HEK293 (cell line): ENCODE measurements around the gene TDRD9.

ENCODE experiments used
- CTCF ChIA-PET: fragments of 350-600 bp; formaldehyde crosslinking; extraction: SDS; loops from one replicate; lab custom pipeline; 2021; ENCODE audit warnings: antibody characterized with exemption; lab: Yijun Ruan, JAX
- POLR2A ChIA-PET: fragments of 300-600 bp; formaldehyde crosslinking; extraction: SDS; loops from one replicate; lab custom pipeline; 2020; ENCODE audit warnings: antibody characterized with exemption, inconsistent platforms; lab: Yijun Ruan, JAX
- H3K27ac ChIP-seq: fragments of 200-500 bp; sonication (Bioruptor generic); 2 replicates; pipeline ENCODE4 v1.5.1; 2014; ENCODE audit warnings: low read depth, low read length, control low read depth, inconsistent platforms; ENCODE audit errors: extremely low read depth
- H3K36me3 ChIP-seq, 2 experiments: fragments of 200-500 bp in 1 of 2; sonication (Bioruptor generic) in 1 of 2; 1 replicate in 1 of 2; 2 replicates in 1 of 2; pipeline ENCODE4 v1.5.1; 2014 to 2017; ENCODE audit warnings: inconsistent platforms in 2 of 2, low read length in 2 of 2; ENCODE audit not compliant: control insufficient read depth in 2 of 2, insufficient read depth in 1 of 2
- H3K4me1 ChIP-seq: fragments of 200-500 bp; sonication (Bioruptor generic); 2 replicates; pipeline ENCODE4 v1.5.1; 2014; ENCODE audit warnings: mild to moderate bottlenecking, low read length, inconsistent platforms; ENCODE audit not compliant: control insufficient read depth, insufficient read depth
- H3K4me3 ChIP-seq: 2 replicates; pipeline ENCODE4 v1.5.1; 2011; ENCODE audit warnings: low read depth, mild to moderate bottlenecking, control low read depth, low read length, moderate library complexity
- H3K9me3 ChIP-seq: fragments of 200-500 bp; sonication (Bioruptor generic); 2 replicates; pipeline ENCODE4 v1.5.1; 2014; ENCODE audit warnings: low read depth, low read length, inconsistent platforms; ENCODE audit not compliant: control insufficient read depth, insufficient read depth
- EGR2 ChIP-seq: fragments of 450-650 bp; formaldehyde crosslinking; IDR thresholded peaks from 2 replicates; pipeline ENCODE4 v1.5.1; 2016; ENCODE audit warnings: low read depth, missing biosample characterization, missing genetic modification characterization
- GLIS1 ChIP-seq: fragments of 450-650 bp; formaldehyde crosslinking; IDR thresholded peaks from 2 replicates; pipeline ENCODE4 v1.5.1; 2016; ENCODE audit warnings: missing biosample characterization, missing genetic modification characterization
- SP7 ChIP-seq: fragments of 450-650 bp; formaldehyde crosslinking; IDR thresholded peaks from 2 replicates; pipeline ENCODE4 v1.5.1; 2016; ENCODE audit warnings: missing biosample characterization, missing genetic modification characterization
- ZFP3 ChIP-seq: fragments of 450-650 bp; formaldehyde crosslinking; IDR thresholded peaks from 2 replicates; pipeline ENCODE4 v1.5.1; 2016; ENCODE audit warnings: low read depth, missing biosample characterization, missing genetic modification characterization
- ZFP41 ChIP-seq: fragments of 450-650 bp; formaldehyde crosslinking; IDR thresholded peaks from 2 replicates; pipeline ENCODE4 v1.5.1; 2016; ENCODE audit warnings: missing biosample characterization, missing genetic modification characterization, borderline replicate concordance
- ZNF114 ChIP-seq: fragments of 450-650 bp; formaldehyde crosslinking; IDR thresholded peaks from 2 replicates; pipeline ENCODE4 v1.5.0; 2017; ENCODE audit warnings: missing biosample characterization, missing genetic modification characterization
- ZNF133 ChIP-seq: fragments of 450-650 bp; formaldehyde crosslinking; IDR thresholded peaks from 2 replicates; pipeline ENCODE4 v1.5.1; 2016; ENCODE audit warnings: missing biosample characterization, missing genetic modification characterization
- ZNF155 ChIP-seq: fragments of 450-650 bp; formaldehyde crosslinking; IDR thresholded peaks from 2 replicates; pipeline ENCODE4 v1.5.1; 2016; ENCODE audit warnings: missing biosample characterization, missing genetic modification characterization
- ZNF433 ChIP-seq: fragments of 450-650 bp; formaldehyde crosslinking; IDR thresholded peaks from 2 replicates; pipeline ENCODE4 v1.5.1; 2016; ENCODE audit warnings: missing biosample characterization, missing genetic modification characterization, low read depth
- ZNF473 ChIP-seq: fragments of 450-650 bp; formaldehyde crosslinking; IDR thresholded peaks from 2 replicates; pipeline ENCODE4 v1.5.1; 2017; ENCODE audit warnings: missing biosample characterization, missing genetic modification characterization
- ZNF707 ChIP-seq: fragments of 450-650 bp; formaldehyde crosslinking; IDR thresholded peaks from 2 replicates; pipeline ENCODE4 v1.5.1; 2016; ENCODE audit warnings: missing biosample characterization, missing genetic modification characterization
- ZNF777 ChIP-seq: fragments of 450-650 bp; formaldehyde crosslinking; IDR thresholded peaks from 2 replicates; pipeline ENCODE4 v1.5.1; 2017; ENCODE audit warnings: missing biosample characterization, missing genetic modification characterization, borderline replicate concordance
- ZNF785 ChIP-seq: fragments of 450-650 bp; formaldehyde crosslinking; IDR thresholded peaks from 2 replicates; pipeline ENCODE4 v1.5.1; 2016; ENCODE audit warnings: missing biosample characterization, missing genetic modification characterization
- TF ChIP-seq, protein P1 (sequence below): fragments of 450-650 bp; formaldehyde crosslinking; IDR thresholded peaks from 2 replicates; pipeline ENCODE4 v1.5.1; 2016; ENCODE audit warnings: missing biosample characterization, missing genetic modification characterization
- TF ChIP-seq, protein P2 (sequence below): fragments of 450-650 bp; formaldehyde crosslinking; IDR thresholded peaks from 2 replicates; pipeline ENCODE4 v1.5.1; 2017; ENCODE audit warnings: missing biosample characterization, missing genetic modification characterization
- TF ChIP-seq, protein P3 (sequence below): fragments of 450-650 bp; formaldehyde crosslinking; IDR thresholded peaks from 2 replicates; pipeline ENCODE4 v1.5.1; 2016; ENCODE audit warnings: missing biosample characterization, missing genetic modification characterization, borderline replicate concordance
- TF ChIP-seq, protein P4 (sequence below): fragments of 450-650 bp; formaldehyde crosslinking; IDR thresholded peaks from 2 replicates; pipeline ENCODE4 v1.5.1; 2016; ENCODE audit warnings: missing biosample characterization, missing genetic modification characterization

Gene TDRD9

DNA sequence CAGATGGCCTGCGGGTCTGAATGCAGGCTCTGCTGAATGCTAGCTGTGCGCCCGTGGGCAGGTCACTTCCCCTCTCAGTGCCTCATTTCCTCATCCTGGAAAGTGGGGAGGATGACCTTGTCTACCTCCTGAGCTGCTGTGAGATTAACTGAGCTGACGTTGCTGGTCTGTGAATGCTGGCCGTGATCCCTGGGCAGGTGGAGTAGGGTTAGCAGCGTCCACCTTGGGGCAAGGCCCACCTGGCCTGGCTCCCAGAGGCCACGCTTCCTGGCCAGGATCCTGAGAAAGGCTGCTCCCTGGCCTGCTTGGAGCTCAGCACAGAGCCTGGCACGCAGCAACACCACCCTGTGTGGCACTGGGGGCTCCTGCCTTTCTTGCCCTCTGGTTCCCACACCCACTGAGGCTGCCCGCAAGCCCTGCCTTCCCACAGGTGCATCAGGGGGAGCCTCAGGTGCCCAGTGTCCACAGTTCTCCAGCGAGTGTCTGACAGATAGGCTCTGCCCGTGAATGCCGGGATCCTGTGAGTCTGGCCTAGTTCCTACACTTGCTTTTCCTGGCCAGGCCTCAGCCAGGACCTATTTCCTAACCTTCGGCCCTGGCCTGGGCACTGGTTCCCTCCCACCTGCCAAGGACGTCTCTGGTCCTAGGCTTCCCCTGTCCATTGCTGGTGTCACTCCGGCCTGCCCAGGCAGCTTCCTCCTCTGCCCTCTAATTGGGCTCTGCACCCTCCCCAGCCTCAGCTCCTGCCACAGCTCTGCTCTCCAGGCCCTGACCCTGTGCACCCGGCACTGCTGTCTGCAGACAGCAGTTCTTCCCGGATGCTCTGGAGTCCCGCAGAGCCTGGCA is 37.2 kb upstream of the TDRD9 start (continued):
- TF ChIP-seq, protein P1, sequence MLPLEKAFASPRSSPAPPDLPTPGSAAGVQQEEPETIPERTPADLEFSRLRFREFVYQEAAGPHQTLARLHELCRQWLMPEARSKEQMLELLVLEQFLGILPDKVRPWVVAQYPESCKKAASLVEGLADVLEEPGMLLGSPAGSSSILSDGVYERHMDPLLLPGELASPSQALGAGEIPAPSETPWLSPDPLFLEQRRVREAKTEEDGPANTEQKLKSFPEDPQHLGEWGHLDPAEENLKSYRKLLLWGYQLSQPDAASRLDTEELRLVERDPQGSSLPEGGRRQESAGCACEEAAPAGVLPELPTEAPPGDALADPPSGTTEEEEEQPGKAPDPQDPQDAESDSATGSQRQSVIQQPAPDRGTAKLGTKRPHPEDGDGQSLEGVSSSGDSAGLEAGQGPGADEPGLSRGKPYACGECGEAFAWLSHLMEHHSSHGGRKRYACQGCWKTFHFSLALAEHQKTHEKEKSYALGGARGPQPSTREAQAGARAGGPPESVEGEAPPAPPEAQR (tag by site-specific recombination): no peak
- TF ChIP-seq ZFP3: no peak

DNA sequence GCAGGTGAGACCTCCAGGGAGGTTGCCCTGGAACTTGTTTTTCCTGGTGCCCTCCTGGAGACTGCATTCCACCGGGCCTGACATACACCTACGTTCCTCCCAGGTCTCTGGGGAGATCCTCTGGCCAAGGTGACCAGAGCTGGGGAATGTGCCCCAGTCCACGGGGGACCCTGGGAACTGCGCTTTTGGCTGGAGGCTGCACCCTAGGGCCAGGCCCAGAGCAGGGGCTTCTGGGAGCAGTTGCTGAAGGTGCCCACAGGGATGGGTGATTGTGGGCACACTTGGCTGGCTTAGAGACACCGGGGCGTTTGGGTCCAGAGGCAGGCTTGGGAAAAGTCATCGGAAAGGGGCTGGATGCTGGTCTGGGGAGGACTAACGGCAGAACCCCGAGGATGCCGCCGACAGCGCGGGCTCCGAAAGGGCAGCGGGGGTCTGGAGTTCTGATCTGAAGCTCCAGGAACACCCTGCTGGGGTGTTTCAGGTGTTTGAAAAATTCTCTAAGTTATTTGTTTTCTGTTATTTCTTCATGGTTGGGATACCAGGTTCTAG is 36.5 kb upstream of the TDRD9 start:
- CTCF ChIA-PET: interaction anchor here (2.0 kb wide), 1 partner anchor 9 kb away, joined by 13 read pairs; no protein-coding TSS in a partner anchor

DNA sequence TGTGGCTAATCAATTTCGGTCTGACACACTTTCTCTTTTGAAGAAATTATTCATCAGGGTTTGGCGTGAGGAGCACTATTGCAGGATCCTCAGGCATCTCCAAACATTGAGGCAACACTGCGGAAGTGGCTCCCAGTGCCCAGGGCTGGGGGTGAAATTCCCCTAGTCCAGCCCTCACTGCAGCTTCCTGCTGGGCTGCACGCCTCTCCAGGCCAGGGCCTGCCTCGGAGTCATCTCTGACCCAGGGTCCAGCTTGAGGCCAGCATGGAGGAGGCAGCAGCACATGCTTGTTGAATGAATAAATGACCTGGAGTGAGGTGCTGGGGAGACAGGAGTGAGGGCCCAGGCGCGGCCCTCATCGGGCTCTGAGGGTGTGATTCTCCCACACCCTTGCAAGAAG is 36.0 kb upstream of the TDRD9 start:
- ChIA-PET CTCF (no interaction called here), POLR2A (no interaction called here)
- Histone ChIP-seq H3K4me1 (no peaks in the 10 kb centered on the region; the same call in 1 of the 2 replicates), H3K4me3 (no peak overlapping the region), H3K9me3 (no peaks in the 10 kb centered on the region), H3K27ac (no peak overlapping the region), H3K36me3 (no peaks in the 10 kb centered on the region)
- no peak for TF ChIP-seq ZNF785 (tag by site-specific recombination)
- TF ChIP-seq ZFP41 (tag by site-specific recombination): no peak
- no peak for TF ChIP-seq ZNF155 (tag by site-specific recombination)
- TF ChIP-seq ZNF433 (tag by site-specific recombination): no peak
- TF ChIP-seq ZNF777: no peak
- TF ChIP-seq, protein P2, sequence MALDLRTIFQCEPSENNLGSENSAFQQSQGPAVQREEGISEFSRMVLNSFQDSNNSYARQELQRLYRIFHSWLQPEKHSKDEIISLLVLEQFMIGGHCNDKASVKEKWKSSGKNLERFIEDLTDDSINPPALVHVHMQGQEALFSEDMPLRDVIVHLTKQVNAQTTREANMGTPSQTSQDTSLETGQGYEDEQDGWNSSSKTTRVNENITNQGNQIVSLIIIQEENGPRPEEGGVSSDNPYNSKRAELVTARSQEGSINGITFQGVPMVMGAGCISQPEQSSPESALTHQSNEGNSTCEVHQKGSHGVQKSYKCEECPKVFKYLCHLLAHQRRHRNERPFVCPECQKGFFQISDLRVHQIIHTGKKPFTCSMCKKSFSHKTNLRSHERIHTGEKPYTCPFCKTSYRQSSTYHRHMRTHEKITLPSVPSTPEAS (tag by site-specific recombination): no peak
- no peak for TF ChIP-seq SP7

More for the DNA sequence above, 36.5 kb upstream of the TDRD9 start:
- Histone ChIP-seq H3K9me3 (no peaks in the 10 kb centered on the region), H3K4me1 (no peaks in the 10 kb centered on the region; the same call in 1 of the 2 replicates), H3K36me3 (no peaks in the 10 kb centered on the region), H3K27ac (no peak overlapping the region), H3K4me3 (no peak overlapping the region)
- TF ChIP-seq, protein P3, sequence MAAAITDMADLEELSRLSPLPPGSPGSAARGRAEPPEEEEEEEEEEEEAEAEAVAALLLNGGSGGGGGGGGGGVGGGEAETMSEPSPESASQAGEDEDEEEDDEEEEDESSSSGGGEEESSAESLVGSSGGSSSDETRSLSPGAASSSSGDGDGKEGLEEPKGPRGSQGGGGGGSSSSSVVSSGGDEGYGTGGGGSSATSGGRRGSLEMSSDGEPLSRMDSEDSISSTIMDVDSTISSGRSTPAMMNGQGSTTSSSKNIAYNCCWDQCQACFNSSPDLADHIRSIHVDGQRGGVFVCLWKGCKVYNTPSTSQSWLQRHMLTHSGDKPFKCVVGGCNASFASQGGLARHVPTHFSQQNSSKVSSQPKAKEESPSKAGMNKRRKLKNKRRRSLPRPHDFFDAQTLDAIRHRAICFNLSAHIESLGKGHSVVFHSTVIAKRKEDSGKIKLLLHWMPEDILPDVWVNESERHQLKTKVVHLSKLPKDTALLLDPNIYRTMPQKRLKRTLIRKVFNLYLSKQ (tag by site-specific recombination): no peak
- TF ChIP-seq GLIS1 (tag by site-specific recombination): peak; percentile 41
- POLR2A ChIA-PET: no interaction called here

DNA sequence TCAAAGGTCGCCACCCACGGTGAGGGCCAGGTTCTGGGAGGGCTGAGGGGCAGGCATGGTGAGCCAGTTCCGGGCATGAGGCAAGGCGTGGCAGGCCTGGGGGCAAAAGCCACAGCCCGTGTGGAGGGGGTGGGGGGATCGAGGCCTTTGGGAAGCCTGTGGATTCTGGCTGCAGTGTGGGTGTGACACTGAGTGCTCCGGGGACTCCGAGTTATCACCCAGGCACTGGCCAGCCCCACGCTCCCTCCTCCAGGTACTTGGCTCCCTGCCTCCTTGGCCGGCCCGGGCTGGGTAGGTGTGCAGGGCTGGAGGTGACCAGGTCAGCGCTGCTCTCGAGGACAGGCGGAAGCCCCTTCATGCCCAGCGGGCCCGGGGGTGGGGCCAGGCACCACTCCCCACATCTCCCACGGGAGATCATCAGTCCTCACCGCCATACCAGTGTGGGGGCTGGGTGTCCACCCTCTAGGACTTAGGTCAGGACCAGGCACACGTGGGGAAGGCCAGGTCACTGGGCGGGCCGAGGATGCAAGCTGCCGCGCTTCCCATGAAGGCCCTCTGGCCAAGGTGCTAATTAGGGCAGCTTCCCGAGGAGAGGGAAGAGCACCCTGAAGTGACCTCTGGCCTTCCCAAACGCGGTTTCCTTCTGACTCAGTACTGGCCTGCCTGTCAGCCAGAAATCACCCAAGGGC is 34.1 kb upstream of the TDRD9 start:
- Histone ChIP-seq H3K27ac (no peak overlapping the region), H3K9me3 (no peaks in the 10 kb centered on the region), H3K4me3 (no peak overlapping the region), H3K36me3 (no peaks in the 10 kb centered on the region), H3K4me1 (no peaks in the 10 kb centered on the region; the same call in 1 of the 2 replicates)
- TF ChIP-seq ZNF133 (tag by site-specific recombination) (no peak), ZNF707 (tag by site-specific recombination) (no peak), ZNF114 (tag by site-specific recombination) (no peak), ZNF473 (tag by site-specific recombination) (no peak), EGR2 (tag by site-specific recombination) (peak; percentile 35; the same call in 1 of the 2 replicates)
- TF ChIP-seq, protein P4, sequence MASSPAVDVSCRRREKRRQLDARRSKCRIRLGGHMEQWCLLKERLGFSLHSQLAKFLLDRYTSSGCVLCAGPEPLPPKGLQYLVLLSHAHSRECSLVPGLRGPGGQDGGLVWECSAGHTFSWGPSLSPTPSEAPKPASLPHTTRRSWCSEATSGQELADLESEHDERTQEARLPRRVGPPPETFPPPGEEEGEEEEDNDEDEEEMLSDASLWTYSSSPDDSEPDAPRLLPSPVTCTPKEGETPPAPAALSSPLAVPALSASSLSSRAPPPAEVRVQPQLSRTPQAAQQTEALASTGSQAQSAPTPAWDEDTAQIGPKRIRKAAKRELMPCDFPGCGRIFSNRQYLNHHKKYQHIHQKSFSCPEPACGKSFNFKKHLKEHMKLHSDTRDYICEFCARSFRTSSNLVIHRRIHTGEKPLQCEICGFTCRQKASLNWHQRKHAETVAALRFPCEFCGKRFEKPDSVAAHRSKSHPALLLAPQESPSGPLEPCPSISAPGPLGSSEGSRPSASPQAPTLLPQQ (tag by site-specific recombination): no peak
- CTCF ChIA-PET: interaction anchor here (0.6 to 1.0 kb wide), 2 partner anchors 16 to 31 kb away, joined by 3 read pairs; no protein-coding TSS in a partner anchor
- POLR2A ChIA-PET: no interaction called here
